ENCODE data around the gene DRD3. TPM values are rescaled to one million over a fixed set of nuclear protein-coding genes. Genes with fewer than 3 reads are reported as not detected.

The DRD3 gene
- polyA plus RNA-seq, 1 of the 3 experiments (the other 2 are of a cell fraction): not detected

GRCh38 chr3:114175204-114175987 lies 3.5 kb downstream of the DRD3 start (continued):
- no peak for TF ChIP-seq PBX3 (IDR thresholded peaks at IDR 0.05)
- TF ChIP-seq, protein P1, sequence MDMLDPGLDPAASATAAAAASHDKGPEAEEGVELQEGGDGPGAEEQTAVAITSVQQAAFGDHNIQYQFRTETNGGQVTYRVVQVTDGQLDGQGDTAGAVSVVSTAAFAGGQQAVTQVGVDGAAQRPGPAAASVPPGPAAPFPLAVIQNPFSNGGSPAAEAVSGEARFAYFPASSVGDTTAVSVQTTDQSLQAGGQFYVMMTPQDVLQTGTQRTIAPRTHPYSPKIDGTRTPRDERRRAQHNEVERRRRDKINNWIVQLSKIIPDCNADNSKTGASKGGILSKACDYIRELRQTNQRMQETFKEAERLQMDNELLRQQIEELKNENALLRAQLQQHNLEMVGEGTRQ (IDR thresholded peaks at IDR 0.05; ENCODE audit: borderline replicate concordance, low read depth, low read length): no peak
- no peak for TF ChIP-seq FOSL2 (IDR thresholded peaks at IDR 0.05; ENCODE audit: borderline replicate concordance, low read depth)
- TF ChIP-seq RCOR1 (IDR thresholded peaks at IDR 0.05; ENCODE audit: low read length): no peak
- no peak for TF ChIP-seq CTCF (IDR thresholded peaks at IDR 0.05)
- no peak for TF ChIP-seq TCF12 (IDR thresholded peaks at IDR 0.05)

- H3F3A ChIP-seq (replicated peaks; ENCODE audit: insufficient read depth): no peaks in the 10 kb centered on the region
- CTCF ChIA-PET: interaction anchor here (0.7 kb wide), 1 partner anchor 8 kb away, joined by 3 read pairs; no protein-coding TSS in a partner anchor
- no peak overlapping the region for H3K4me3 ChIP-seq (ENCODE audit: low read depth in 2 of 2, low read length in 1 of 2)
- no peaks in the 10 kb centered on the region for H3K36me3 ChIP-seq (replicated peaks in 1 of 2; ENCODE audit: control insufficient read depth in 1 of 2, insufficient read depth in 2 of 2, low read length in 1 of 2)
- WGBS (ENCODE audit: low lambda C conversion rate): 64% methylated on average over 7 of the region's 7 CpGs
- no peak overlapping the region for H2AFZ ChIP-seq (ENCODE audit: low read depth)
- H3K9me3 ChIP-seq: no peaks in the 10 kb centered on the region
- no peaks in the 10 kb centered on the region for H4K20me1 ChIP-seq (ENCODE audit: insufficient read depth)
- no peak overlapping the region for H3K9ac ChIP-seq
- no peak overlapping the region for H3K27ac ChIP-seq (ENCODE audit: low read depth in 2 of 2, low read length in 1 of 2)
- POLR2A ChIA-PET: no interaction called here
- no peak overlapping the region for H3K4me2 ChIP-seq
- H3K9me2 ChIP-seq: no peaks in the 10 kb centered on the region
- no peak for DNase-seq
- H3K79me2 ChIP-seq (ENCODE audit: insufficient read depth): no peaks in the 10 kb centered on the region
- no peaks in the 10 kb centered on the region for H3K4me1 ChIP-seq (ENCODE audit: control insufficient read depth in 1 of 2, insufficient read depth in 2 of 2, low read depth in 1 of 2, low read length in 1 of 2)
- no peaks in the 10 kb centered on the region; the same call in 1 of the 2 replicates for H3K27me3 ChIP-seq (ENCODE audit: insufficient read depth)
- TF ChIP-seq IRF3 (IDR thresholded peaks at IDR 0.05; ENCODE audit: low read depth, low read length) (no peak), FOXM1 (IDR thresholded peaks at IDR 0.05; ENCODE audit: low read depth) (no peak), TAF1 (IDR thresholded peaks at IDR 0.05; ENCODE audit: borderline replicate concordance, low read depth, low read length) (no peak), RXRA (IDR thresholded peaks at IDR 0.05; ENCODE audit: borderline replicate concordance, low read depth) (no peak), CHD2 (IDR thresholded peaks at IDR 0.05; ENCODE audit: low read length, partially characterized antibody) (no peak), TEAD4 (IDR thresholded peaks at IDR 0.05; ENCODE audit: borderline replicate concordance, insufficient read depth) (no peak), PBX3 (IDR thresholded peaks at IDR 0.05) (no peak), MEF2A (IDR thresholded peaks at IDR 0.05; ENCODE audit: borderline replicate concordance, low read depth) (no peak), TCF12 (IDR thresholded peaks at IDR 0.05) (no peak), NRF1 (IDR thresholded peaks at IDR 0.05; ENCODE audit: low read depth, low read length) (no peak), ZBTB33 (IDR thresholded peaks at IDR 0.05; ENCODE audit: borderline replicate concordance, low read depth) (no peak), YY1 (IDR thresholded peaks at IDR 0.05; ENCODE audit: low read depth) (no peak), SIN3A (IDR thresholded peaks at IDR 0.05; ENCODE audit: borderline replicate concordance, low read depth, low read length) (no peak), FOSL2 (IDR thresholded peaks at IDR 0.05; ENCODE audit: borderline replicate concordance, low read depth) (no peak), SMC3 (IDR thresholded peaks at IDR 0.05; ENCODE audit: low read depth, low read length) (no peak)
- TF ChIP-seq, protein P2, sequence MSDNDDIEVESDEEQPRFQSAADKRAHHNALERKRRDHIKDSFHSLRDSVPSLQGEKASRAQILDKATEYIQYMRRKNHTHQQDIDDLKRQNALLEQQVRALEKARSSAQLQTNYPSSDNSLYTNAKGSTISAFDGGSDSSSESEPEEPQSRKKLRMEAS (IDR thresholded peaks at IDR 0.05; ENCODE audit: low read depth): no peak
- TF ChIP-seq, protein P1 (IDR thresholded peaks at IDR 0.05; ENCODE audit: borderline replicate concordance, low read depth, low read length): no peak
Measured at GRCh38 chr3:114171677-114172076, 7.2 kb downstream of the DRD3 start.

All from SK-N-SH (cell line).